SW480 (cell line): ENCODE data around the gene ZGPAT.

Experiments used
- DNase-seq: peaks from one replicate; pipeline ENCODE4 v3.0.0-alpha.2; 2016; ENCODE audit warnings: low spot score

Gene ZGPAT

DNA sequence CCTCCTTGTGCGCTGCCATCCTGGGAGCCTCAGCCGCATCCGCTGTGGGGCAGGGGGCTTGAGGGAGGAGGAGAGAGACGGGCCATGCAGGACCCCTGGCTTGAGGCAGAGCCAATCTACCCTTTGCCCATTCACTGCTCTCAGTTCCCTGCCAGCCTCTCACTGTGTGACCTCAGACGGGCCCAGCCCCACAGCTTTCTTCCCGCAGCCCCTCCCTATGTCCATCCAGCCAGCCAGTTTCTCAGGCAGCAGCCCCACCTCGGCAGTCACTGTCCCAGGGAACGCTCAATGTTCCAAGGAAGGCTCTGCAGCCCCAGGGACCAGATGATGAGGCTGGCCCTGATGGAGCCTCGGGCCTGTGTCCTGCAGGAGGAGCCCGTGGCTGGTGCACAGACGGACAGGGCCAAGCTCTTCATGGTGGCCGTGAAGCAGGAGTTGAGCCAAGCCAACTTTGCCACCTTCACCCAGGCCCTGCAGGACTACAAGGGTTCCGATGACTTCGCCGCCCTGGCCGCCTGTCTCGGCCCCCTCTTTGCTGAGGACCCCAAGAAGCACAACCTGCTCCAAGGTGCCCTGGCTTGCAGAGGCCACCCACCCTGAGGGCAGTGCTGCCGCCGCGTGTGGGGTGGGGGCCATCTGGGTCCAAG, 15.3 kb upstream of the ZGPAT start:
- DNase-seq = peak; percentile 82

DNA sequence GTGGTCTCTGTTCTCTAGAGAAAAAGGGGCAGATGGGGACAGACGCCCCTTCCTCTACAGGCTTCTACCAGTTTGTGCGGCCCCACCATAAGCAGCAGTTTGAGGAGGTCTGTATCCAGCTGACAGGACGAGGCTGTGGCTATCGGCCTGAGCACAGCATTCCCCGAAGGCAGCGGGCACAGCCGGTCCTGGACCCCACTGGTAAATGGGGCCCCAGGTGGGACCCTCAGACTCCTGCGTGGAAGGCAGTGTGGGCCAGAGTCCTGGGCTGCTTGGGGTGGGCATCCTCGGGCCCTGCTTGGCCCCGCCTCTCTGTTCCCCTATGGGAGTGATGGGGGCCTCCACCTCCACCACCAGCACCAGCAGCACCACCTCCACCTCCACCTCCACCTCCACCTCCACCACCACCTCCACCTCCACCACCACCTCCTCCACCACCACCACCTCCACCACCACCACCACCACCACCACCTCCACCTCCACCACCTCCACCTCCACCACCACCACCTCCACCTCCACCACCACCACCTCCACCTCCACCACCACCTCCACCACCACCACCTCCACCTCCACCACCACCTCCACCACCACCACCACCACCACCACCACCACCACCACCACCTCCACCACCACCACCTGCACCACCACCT, 14.6 kb upstream of the ZGPAT start:
- DNase-seq = no peak

DNA sequence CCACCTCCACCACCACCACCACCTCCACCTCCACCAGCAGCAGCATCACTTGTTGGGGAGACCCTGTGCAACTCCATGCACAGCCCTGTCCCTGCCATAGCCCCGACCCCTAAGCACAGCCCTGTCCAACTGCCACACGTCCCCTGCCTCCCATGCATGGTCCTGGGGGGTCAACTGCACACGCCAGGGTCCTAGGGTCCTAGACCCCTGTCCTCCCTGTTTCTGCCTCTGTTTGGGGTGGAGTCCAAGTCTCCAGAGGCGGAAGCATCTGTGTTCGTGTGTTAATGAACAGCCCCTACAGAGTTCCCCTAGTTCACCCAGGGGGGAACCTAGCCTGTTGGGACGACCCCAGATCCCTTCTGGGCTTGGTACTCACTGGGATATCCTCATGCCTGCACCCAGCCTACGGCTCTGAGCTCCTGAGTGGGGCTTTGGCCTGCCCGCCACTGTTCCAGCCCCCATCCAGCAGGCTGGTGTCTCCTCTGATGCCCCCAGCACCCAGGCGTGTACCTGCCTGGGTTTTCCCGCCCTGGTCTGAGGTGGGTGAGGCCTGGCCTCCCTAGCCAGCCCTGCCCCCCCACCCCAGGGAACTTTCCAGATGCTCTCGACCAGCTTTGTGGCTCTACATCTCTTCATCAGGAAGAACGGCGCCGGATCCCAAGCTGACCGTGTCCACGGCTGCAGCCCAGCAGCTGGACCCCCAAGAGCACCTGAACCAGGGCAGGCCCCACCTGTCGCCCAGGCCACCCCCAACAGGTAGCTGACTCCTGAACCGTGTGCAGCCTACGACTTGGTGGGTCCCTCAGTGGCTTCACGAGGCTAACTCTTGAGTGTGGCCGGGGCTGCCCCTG, 13.9 kb upstream of the ZGPAT start:
- DNase-seq = no peak

DNA sequence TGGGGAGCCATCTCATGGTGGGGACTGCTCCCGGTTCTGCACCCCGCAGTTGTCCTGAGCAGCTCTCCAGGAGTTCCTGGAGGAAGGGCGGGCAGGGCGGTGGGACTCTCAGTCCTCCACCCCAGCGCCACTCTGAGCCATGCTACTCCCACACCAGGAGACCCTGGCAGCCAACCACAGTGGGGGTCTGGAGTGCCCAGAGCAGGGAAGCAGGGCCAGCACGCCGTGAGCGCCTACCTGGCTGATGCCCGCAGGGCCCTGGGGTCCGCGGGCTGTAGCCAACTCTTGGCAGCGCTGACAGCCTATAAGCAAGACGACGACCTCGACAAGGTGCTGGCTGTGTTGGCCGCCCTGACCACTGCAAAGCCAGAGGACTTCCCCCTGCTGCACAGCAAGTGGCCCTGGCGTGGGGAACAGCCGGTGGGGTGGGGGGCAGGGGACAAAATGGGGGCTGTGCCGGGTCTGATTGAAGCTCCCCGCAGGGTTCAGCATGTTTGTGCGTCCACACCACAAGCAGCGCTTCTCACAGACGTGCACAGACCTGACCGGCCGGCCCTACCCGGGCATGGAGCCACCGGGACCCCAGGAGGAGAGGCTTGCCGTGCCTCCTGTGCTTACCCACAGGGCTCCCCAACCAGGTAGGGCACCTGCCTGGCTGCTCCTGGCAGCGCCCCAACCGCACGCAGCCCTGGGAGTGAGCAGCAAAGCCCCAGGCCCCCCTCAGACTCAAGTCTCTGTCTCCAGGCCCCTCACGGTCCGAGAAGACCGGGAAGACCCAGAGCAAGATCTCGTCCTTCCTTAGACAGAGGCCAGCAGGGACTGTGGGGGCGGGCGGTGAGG, 13.0 kb upstream of the ZGPAT start:
- no peak for DNase-seq

DNA sequence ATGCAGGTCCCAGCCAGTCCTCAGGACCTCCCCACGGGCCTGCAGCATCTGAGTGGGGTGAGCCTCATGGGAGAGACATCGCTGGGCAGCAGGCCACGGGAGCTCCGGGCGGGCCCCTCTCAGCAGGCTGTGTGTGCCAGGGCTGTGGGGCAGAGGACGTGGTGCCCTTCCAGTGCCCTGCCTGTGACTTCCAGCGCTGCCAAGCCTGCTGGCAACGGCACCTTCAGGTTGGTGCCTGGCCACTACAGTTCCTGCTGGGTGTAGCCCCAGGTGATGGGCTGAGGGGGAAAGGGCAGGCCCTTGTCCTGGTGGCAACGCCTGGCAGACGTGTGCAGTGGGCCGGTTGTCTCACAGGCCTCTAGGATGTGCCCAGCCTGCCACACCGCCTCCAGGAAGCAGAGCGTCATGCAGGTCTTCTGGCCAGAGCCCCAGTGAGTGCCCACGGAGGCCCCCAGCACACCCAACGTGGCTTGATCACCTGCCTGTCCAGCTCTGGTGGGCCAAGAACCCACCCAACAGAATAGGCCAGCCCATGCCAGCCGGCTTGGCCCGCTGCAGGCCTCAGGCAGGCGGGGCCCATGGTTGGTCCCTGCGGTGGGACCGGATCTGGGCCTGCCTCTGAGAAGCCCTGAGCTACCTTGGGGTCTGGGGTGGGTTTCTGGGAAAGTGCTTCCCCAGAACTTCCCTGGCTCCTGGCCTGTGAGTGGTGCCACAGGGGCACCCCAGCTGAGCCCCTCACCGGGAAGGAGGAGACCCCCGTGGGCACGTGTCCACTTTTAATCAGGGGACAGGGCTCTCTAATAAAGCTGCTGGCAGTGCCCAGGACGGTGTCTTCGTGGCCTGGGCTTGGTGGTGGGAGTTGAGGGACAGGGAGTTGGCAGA, 12.2 kb upstream of the ZGPAT start:
- DNase-seq = no peak

DNA sequence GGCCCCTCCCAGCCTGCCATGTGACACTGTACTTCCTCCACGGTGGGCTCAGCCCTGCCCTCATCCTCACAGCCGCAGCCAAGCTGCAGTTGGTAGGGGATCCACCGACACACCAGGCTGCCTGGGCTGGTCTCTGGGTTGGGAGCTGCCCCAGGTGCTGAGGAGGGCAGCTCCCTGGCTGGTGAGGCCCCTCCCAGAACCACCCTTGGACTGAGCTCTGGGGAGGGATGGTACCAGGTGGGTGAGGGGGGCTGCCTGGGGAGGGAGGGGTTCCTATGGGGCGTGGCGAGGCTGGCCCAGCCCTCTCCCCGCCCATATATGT, 11.6 kb upstream of the ZGPAT start:
- DNase-seq = peak; percentile 74

DNA sequence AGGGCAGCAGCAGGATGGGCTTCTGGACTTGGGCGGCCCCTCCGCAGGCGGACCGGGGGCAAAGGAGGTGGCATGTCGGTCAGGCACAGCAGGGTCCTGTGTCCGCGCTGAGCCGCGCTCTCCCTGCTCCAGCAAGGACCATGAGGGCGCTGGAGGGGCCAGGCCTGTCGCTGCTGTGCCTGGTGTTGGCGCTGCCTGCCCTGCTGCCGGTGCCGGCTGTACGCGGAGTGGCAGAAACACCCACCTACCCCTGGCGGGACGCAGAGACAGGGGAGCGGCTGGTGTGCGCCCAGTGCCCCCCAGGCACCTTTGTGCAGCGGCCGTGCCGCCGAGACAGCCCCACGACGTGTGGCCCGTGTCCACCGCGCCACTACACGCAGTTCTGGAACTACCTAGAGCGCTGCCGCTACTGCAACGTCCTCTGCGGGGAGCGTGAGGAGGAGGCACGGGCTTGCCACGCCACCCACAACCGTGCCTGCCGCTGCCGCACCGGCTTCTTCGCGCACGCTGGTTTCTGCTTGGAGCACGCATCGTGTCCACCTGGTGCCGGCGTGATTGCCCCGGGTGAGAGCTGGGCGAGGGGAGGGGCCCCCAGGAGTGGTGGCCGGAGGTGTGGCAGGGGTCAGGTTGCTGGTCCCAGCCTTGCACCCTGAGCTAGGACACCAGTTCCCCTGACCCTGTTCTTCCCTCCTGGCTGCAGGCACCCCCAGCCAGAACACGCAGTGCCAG, 11.0 kb upstream of the ZGPAT start, which contains the start of gene TNFRSF6B:
Gene TNFRSF6B (plus strand): TSS at position 25 of the 729 bp plus-strand sequence. CDS start 116 bp downstream, at position 141.
- DNase-seq = peak; percentile 38

DNA sequence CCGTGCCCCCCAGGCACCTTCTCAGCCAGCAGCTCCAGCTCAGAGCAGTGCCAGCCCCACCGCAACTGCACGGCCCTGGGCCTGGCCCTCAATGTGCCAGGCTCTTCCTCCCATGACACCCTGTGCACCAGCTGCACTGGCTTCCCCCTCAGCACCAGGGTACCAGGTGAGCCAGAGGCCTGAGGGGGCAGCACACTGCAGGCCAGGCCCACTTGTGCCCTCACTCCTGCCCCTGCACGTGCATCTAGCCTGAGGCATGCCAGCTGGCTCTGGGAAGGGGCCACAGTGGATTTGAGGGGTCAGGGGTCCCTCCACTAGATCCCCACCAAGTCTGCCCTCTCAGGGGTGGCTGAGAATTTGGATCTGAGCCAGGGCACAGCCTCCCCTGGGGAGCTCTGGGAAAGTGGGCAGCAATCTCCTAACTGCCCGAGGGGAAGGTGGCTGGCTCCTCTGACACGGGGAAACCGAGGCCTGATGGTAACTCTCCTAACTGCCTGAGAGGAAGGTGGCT, 10.4 kb upstream of the ZGPAT start:
- peak; percentile 64 for DNase-seq

DNA sequence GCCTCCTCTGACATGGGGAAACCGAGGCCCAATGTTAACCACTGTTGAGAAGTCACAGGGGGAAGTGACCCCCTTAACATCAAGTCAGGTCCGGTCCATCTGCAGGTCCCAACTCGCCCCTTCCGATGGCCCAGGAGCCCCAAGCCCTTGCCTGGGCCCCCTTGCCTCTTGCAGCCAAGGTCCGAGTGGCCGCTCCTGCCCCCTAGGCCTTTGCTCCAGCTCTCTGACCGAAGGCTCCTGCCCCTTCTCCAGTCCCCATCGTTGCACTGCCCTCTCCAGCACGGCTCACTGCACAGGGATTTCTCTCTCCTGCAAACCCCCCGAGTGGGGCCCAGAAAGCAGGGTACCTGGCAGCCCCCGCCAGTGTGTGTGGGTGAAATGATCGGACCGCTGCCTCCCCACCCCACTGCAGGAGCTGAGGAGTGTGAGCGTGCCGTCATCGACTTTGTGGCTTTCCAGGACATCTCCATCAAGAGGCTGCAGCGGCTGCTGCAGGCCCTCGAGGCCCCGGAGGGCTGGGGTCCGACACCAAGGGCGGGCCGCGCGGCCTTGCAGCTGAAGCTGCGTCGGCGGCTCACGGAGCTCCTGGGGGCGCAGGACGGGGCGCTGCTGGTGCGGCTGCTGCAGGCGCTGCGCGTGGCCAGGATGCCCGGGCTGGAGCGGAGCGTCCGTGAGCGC, 9.8 kb upstream of the ZGPAT start:
- DNase-seq = no peak

DNA sequence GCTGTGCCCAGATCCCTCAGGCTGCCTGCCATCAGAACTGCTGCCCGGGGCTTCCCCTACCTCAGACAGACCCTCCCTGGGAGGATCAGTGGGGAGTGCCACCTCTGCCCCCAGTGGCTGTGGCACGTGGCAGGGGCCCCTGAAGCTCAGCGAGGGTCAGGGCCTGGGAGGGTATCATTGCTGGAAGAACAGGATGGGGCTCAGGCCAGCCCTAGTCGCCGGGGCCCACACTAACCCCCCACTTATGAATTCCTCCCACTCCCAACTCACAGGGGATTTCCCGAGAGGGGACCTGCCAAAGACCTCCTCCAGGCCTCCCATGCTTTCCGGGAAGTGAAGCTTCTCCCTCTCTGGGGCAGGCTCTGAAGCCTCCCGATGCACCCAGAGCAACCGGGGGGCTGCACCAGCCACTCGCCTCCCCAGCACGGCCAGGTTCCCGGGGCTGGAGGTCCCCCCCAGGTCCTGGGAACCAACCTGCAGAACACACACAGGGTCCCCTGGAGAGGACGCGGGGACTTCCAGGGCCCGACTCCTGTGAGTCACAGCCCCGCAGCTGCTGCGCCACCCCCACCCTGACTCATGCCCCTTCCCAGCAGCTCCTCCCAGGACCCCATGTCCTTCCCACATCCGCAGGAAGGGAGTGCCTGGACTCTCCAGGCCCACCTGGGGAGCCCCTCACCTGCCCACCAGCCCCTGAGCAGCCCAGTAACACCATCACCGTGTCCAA, 8.9 kb upstream of the ZGPAT start:
- peak; percentile 95 for DNase-seq

DNA sequence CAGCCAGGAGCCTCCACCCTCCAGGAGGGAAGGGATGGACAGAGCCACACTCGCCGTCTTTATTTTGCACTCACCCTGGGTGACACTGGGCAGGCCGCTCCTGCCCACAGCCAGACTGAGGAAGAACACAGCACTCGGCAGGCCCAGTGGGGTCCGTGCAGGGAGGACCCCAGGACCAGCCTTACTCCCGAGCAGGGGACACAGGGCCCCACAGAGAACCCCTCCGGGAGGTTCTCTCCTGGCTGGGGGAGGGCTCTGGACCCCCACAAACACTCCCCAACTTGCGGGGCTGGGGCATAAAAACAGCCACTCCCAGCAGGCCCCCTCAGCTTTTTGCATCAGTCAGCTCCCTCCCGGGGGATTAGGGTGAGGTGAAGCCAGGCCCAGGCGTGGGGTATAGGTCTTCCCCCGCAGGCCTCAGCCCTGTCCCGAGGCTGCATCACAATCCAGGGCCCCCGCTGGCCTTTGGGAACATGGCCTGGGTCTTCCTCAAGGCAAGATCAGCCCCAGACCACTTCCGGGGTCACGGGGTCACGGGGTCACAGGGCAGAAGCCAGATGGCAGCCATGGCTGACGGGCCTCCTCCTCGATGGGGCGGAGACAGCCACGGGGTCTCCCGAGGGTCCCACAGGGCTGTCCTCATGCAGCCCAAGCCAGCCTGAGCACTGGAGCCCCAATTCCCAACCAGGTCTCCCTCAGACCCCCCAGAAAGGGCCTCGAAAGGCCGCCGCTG, 8.2 kb upstream of the ZGPAT start:
- no peak for DNase-seq

DNA sequence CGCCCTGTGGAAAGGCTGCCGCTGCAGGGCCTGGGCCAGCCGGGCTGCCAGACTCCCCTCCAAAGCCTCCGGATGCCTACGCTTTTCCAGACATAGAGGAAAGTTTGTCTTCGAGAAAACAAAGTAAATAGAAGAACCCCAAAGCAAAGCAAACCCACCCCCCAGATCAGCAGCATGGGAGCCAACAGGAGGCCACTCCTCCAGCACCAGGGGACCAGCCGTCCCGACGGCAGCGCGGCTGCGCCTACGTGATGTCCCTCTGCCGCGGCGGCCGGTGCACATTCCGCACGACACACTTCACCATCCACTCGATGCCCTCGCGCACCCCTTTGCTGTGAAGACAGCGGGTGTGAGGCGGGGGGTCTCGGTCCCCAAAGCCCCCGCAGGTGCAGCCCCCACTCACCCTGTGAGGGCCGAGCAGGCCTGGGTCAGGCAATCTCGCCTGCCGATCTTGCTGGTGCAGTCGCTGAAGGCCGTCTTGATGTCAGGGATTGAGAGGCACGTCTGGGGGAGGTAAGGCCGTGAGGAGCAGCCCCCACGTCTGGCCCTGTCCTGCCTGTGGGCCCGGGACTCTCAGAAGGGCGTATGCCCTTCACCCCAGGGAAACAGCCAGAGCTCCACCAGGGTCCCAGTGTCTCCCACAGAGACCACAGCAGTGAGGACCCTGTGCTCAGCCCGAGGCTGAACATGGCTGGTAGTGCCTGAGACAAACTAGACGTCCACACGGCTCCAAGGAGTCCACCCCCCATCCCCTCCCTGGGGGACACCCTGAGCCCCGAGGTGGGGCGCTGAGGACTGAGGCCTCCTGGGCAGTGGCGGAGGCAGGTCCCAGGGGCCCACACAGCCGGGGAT, 7.4 kb upstream of the ZGPAT start:
- DNase-seq = no peak

DNA sequence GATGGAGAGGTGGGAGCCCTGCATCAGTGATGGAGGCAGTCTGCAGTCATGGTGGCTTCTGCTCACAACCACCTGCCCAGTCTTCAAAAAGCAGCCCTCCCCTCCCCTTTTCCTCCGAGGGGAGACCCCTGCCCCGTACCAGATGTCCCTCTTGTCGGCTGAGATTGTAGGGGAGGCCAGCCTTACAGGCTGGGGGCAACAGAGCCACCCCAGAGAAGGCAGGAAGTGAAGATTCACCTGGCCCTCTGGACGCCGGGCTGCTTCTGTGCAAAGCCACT, 6.8 kb upstream of the ZGPAT start:
- DNase-seq = no peak

DNA sequence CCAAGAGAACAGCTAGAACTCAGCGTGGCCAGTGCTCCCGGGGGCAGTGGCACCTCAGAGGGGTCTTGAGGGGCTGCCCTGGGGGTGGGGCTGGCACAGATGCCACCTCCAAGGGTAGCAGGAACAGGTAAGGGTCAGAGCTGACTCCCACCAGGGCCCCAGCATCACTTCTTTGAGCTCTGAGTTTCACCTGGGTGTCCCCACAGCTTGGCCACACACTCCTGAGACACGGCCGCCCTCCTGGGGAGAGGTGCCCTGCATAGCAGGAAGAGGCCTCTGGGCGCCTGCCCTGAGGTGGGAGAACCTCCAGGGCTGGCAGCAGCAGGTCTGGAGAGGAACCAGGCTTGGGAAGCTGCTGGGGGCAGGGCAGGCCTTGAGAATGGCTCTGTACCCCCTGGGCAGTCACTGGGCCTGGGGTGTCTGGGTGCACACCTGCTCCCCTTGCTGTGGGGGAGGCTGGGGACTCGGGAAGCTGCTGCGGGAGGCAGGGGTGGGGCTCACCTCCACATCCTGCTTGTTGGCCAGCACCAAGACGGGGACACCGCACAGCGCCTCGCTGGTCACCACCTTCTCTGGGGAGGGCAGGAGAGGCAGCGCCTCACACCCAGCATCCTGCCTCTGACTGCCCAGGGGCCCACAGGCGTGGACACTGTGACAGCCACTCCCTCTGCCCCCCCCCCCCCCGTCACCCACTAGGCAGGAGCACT, 6.4 kb upstream of the ZGPAT start:
- no peak for DNase-seq

DNA sequence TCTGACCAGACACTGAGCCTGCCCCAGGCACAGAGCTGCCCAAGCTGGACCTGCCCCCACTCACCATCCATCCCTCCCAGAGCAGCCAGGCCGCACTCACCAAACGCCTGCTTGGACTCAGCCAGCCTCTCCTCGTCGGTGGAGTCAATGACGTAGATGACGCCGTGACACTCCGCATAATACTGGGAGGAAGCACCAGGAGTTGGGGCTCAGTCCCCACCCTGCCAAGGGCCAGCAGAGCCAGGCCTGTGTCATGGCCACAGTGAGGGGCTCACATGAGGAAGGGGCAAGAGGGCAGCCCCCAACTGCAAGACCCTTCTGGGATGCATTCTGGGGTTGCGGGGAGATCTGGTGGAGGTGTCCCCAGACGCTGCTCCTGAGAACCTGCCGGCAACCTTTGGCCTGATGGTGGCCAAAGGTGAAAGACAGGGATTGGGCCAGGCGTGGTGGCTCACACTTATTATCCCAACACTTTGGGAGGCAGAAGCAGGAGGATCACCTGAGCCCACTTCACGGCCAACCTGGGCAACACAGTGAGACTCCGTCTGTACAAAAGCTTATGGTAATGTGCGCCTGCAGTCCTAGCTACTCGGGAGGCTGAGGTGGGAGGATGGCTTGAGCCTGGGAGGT, 5.7 kb upstream of the ZGPAT start:
- DNase-seq = no peak

DNA sequence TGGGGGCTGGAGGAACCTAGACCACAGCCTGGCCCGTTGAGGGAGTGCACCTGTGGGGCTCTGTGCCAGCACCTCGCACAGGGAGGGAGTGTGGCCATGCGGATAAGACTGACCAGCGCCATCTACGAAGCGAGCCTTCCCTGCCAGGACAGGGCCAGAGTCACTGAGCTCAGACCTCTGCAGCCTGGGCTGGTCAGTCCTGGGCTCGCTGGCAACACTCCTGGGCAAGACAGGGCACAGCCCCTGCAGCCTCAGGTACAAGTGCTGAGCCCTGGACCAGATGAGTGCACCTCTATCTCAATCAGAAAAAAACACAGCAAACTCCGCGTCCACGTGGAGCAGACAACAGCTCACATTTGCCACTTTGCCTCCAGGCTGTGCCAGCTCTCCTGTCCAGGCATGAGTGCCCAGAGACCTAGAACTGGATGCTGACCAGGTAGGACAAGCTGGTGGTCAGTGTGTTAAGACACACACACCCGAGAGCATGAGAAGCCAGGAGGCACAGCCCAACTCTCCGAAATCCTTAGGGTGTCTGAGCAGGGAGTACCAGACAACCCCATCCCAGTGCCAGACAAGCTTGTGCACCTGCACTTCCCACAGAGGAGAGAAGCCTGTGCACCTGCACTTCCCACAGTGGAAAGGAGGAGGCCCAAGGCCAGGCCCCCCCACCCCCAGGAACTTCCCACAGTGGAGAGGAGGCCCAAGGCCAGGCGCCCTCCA, 4.9 kb upstream of the ZGPAT start:
- no peak for DNase-seq
